ENCODE measurements around the gene ATF6.

DNA sequence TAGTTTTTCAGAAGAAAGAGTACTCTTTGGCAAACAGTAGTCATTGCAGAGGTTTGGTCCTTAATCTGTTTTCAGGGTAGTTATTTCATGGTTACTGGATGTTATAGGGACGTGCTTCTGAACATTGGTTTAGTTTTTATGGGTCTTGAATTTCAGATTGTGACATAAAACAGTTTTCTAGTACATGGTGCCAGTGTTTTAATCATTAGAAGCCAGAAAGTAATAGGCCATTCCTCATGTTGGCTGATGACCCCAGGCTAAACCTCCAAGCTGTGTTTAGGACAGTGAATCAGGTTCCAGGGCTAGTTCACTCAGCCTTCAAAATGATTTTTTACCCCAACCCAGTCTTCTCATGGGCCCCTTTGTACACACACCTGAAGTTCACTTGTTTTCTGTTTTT, 184.3 kb downstream of the ATF6 start:
- TF ChIP-seq, protein P1, sequence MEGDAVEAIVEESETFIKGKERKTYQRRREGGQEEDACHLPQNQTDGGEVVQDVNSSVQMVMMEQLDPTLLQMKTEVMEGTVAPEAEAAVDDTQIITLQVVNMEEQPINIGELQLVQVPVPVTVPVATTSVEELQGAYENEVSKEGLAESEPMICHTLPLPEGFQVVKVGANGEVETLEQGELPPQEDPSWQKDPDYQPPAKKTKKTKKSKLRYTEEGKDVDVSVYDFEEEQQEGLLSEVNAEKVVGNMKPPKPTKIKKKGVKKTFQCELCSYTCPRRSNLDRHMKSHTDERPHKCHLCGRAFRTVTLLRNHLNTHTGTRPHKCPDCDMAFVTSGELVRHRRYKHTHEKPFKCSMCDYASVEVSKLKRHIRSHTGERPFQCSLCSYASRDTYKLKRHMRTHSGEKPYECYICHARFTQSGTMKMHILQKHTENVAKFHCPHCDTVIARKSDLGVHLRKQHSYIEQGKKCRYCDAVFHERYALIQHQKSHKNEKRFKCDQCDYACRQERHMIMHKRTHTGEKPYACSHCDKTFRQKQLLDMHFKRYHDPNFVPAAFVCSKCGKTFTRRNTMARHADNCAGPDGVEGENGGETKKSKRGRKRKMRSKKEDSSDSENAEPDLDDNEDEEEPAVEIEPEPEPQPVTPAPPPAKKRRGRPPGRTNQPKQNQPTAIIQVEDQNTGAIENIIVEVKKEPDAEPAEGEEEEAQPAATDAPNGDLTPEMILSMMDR (conservative IDR thresholded peaks at IDR 0.05; ENCODE audit: low read length): no peak
- TF ChIP-seq EZH2phosphoT487 (IDR thresholded peaks at IDR 0.05; ENCODE audit: borderline replicate concordance, low read depth, low read length): no peak
